Endodermal cell (in vitro differentiated cells): Measurements from ENCODE around the gene BMPR1B. TPM values are rescaled to one million over a fixed set of nuclear protein-coding genes. Genes with fewer than 3 reads are reported as not detected.

ENCODE experiments used
- DNase-seq: peaks from one replicate; pipeline ENCODE4 v3.0.0-alpha.2; 2017
- H3K27ac ChIP-seq: 2 replicates; pipeline ENCODE4 v1.5.1; 2013; ENCODE audit warnings: mild to moderate bottlenecking, low read depth, low read length, moderate library complexity
- H3K27me3 ChIP-seq: 2 replicates; pipeline ENCODE4 v1.6.1; 2013; ENCODE audit warnings: mild to moderate bottlenecking, low read length, moderate library complexity; ENCODE audit not compliant: insufficient read depth, control insufficient read depth, poor library complexity, severe bottlenecking
- H3K36me3 ChIP-seq: 2 replicates; pipeline ENCODE4 v1.7.0; 2013; ENCODE audit warnings: mild to moderate bottlenecking, low read length, moderate library complexity; ENCODE audit not compliant: control insufficient read depth, insufficient read depth
- H3K4me1 ChIP-seq: one replicate; pipeline ENCODE4 v1.7.0; 2013; ENCODE audit warnings: low read length; ENCODE audit not compliant: control insufficient read depth, insufficient read depth
- H3K4me3 ChIP-seq: 2 replicates; pipeline ENCODE4 v1.5.1; 2013; ENCODE audit warnings: mild to moderate bottlenecking, low read length, moderate library complexity
- H3K9ac ChIP-seq: 2 replicates; pipeline ENCODE4 v1.6.1; 2013; ENCODE audit warnings: mild to moderate bottlenecking, low read length, moderate library complexity; ENCODE audit not compliant: poor library complexity, severe bottlenecking; ENCODE audit errors: extremely low read depth
- H3K9me3 ChIP-seq: 2 replicates; pipeline ENCODE4 v1.6.1; 2013; ENCODE audit warnings: mild to moderate bottlenecking, low read length, moderate library complexity; ENCODE audit not compliant: control insufficient read depth
- H3K27ac Mint-ChIP-seq: 2 replicates; pipeline ENCODE4 v1.8.0; 2020; ENCODE audit warnings: mixed read lengths
- H3K27me3 Mint-ChIP-seq: 2 replicates; pipeline ENCODE4 v1.8.0; 2021; ENCODE audit warnings: mild to moderate bottlenecking, mixed read lengths; ENCODE audit not compliant: insufficient read depth
- H3K36me3 Mint-ChIP-seq: 2 replicates; pipeline ENCODE4 v1.8.0; 2020; ENCODE audit warnings: low read depth, mixed read lengths
- H3K4me1 Mint-ChIP-seq: 2 replicates; pipeline ENCODE4 v1.8.0; 2020; ENCODE audit warnings: mixed read lengths
- H3K4me3 Mint-ChIP-seq: 2 replicates; pipeline ENCODE4 v1.8.0; 2020; ENCODE audit warnings: mild to moderate bottlenecking, moderate library complexity, mixed read lengths
- H3K9me3 Mint-ChIP-seq: 2 replicates; pipeline ENCODE4 v1.8.0; 2020; ENCODE audit warnings: mild to moderate bottlenecking, mixed read lengths
- CTCF ChIP-seq: fragments of 200-600 bp; sonication (generic); conservative IDR thresholded peaks from 2 replicates; pipeline ENCODE4 v1.5.0; 2021; ENCODE audit warnings: antibody characterized with exemption, mild to moderate bottlenecking
- WGBS, 2 experiments: methylation state at CpG; one replicate each; pipeline versions ENCODE4 v1.1.5 to v1.1.7; 2013; ENCODE audit warnings: missing lambda C conversion rate in 2 of 2, mixed read lengths in 1 of 2; ENCODE audit not compliant: insufficient coverage in 1 of 2, insufficient read length in 1 of 2; 5-methylcytosine and 5-hydroxymethylcytosine counted together
- total RNA-seq, 2 donors: library from RNA; stranded (reverse); fragmentation: NEBNext Ultra II Directional in 1 of 2; extraction: Animal tissue kit (Norgen Biotek cat#: 25700) in 1 of 2; gene quantifications; 2 replicates in 1 of 2; 3 replicates in 1 of 2; pipeline ENCODE4 v1.2.1, GENCODE V29; 2021

Gene BMPR1B
- total RNA-seq, 2 donors from 2014 or later, result 2.8 to 3.6 TPM

- H3K36me3 ChIP-seq, result no peaks in the 10 kb centered on the region
- H3K9ac ChIP-seq, result no peak overlapping the region
- no peak overlapping the region for H3K4me3 ChIP-seq
- H3K4me1 ChIP-seq, result no peaks in the 10 kb centered on the region
- H3K27me3 ChIP-seq, result no peaks in the 10 kb centered on the region
- peaks cover 3% of the 10 kb centered on the region for H3K9me3 Mint-ChIP-seq
- TF ChIP-seq CTCF, result no peak
- H3K27ac Mint-ChIP-seq, result no peak overlapping the region
- no peaks in the 10 kb centered on the region for H3K36me3 Mint-ChIP-seq
- H3K4me3 Mint-ChIP-seq, result no peak overlapping the region
- no peak for DNase-seq
- no peaks in the 10 kb centered on the region for H3K27me3 Mint-ChIP-seq
- H3K27ac ChIP-seq, result no peak overlapping the region
- H3K9me3 ChIP-seq, result peaks cover 8% of the 10 kb centered on the region
- peaks cover 7% of the 10 kb centered on the region for H3K4me1 Mint-ChIP-seq
Observed at GRCh38 chr4:94965852-94966251, 208.1 kb downstream of the BMPR1B start.

GRCh38 chr4:94968493-94968892 lies 210.7 kb downstream of the BMPR1B start:
- no peak for DNase-seq
- H3K9ac ChIP-seq, result no peak overlapping the region

GRCh38 chr4:94970650-94971049 lies 212.9 kb downstream of the BMPR1B start:
- no peak for DNase-seq
- no peaks in the 10 kb centered on the region for H3K27me3 ChIP-seq
- no peak overlapping the region for H3K4me3 Mint-ChIP-seq
- H3K27ac Mint-ChIP-seq, result no peak overlapping the region
- H3K9me3 ChIP-seq, result no peaks in the 10 kb centered on the region
- no peaks in the 10 kb centered on the region for H3K36me3 ChIP-seq
- no peak overlapping the region for H3K4me3 ChIP-seq
- no peaks in the 10 kb centered on the region for H3K27me3 Mint-ChIP-seq
- peaks cover 14% of the 10 kb centered on the region for H3K4me1 Mint-ChIP-seq
- H3K4me1 ChIP-seq, result no peaks in the 10 kb centered on the region
- 69% methylated on average over 1 of the region's 1 CpG; no CpG with 5 or more reads in 1 of the 2 experiments for WGBS, 2 experiments
- no peak for TF ChIP-seq CTCF
- no peaks in the 10 kb centered on the region for H3K9me3 Mint-ChIP-seq
- H3K27ac ChIP-seq, result no peak overlapping the region
- no peaks in the 10 kb centered on the region for H3K36me3 Mint-ChIP-seq
- no peak overlapping the region for H3K9ac ChIP-seq

More at GRCh38 chr4:94968493-94968892, 210.7 kb downstream of the BMPR1B start:
- Histone ChIP-seq H3K9me3 (no peaks in the 10 kb centered on the region), H3K27ac (no peak overlapping the region), H3K27me3 (no peaks in the 10 kb centered on the region), H3K4me1 (no peaks in the 10 kb centered on the region), H3K4me3 (no peak overlapping the region), H3K36me3 (no peaks in the 10 kb centered on the region)
- H3K36me3 Mint-ChIP-seq, result no peaks in the 10 kb centered on the region
- H3K27ac Mint-ChIP-seq, result no peak overlapping the region
- no peaks in the 10 kb centered on the region for H3K27me3 Mint-ChIP-seq
- WGBS, 2 experiments, result 87% methylated on average over 4 of the region's 4 CpGs; no CpG with 5 or more reads in 1 of the 2 experiments
- H3K4me3 Mint-ChIP-seq, result no peak overlapping the region
- peaks cover 8% of the 10 kb centered on the region for H3K4me1 Mint-ChIP-seq
- no peaks in the 10 kb centered on the region for H3K9me3 Mint-ChIP-seq
- TF ChIP-seq CTCF, result no peak
